Measurements from ENCODE around the gene KREMEN2. TPM values are rescaled to one million over a fixed set of nuclear protein-coding genes. Genes with fewer than 3 reads are reported as not detected.

The KREMEN2 gene, protein sequence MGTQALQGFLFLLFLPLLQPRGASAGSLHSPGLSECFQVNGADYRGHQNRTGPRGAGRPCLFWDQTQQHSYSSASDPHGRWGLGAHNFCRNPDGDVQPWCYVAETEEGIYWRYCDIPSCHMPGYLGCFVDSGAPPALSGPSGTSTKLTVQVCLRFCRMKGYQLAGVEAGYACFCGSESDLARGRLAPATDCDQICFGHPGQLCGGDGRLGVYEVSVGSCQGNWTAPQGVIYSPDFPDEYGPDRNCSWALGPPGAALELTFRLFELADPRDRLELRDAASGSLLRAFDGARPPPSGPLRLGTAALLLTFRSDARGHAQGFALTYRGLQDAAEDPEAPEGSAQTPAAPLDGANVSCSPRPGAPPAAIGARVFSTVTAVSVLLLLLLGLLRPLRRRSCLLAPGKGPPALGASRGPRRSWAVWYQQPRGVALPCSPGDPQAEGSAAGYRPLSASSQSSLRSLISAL
- total RNA-seq: 0.52 and 3.6 TPM in 2 replicates
- 4.9 and 5.8 TPM in 2 replicates for polyA plus RNA-seq

DNA sequence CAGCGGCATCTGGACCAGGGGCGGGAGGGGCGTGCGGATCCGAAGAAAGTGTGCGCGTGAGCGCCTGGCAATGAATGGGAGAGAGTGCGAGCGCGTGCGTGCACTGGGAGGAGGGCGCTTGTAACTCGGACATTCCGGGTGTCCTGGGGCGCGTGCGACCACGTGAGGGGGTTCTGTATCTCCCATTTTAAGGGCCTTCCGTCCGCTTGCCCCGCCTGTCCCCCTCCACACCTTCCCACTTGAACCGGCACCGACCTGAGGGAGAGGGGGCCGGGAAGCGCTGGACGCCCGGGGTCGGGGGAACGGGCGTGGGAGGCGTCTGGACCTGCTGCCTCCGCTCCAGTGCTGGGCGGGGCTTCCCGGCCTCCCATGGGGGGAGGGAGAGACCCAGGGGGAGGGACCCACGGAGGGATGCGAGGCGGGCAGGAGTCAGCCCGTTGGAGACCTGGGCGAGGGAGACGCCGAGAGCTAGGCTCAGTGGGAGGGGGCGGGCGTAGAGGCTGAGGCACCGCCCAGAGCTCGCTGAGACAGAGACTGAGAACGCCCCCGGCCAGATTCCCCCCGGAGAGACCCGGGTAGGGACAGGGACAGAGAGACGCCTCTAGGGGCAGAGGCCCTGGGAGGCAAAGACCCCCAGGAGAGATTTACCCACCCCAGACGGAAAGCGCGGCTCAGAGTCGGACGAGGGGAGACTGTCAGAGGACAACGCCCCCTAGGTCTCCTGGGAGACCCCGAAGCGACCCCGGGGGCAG, at the start of gene KREMEN2:
TSS of gene KREMEN2 (plus strand) at position 553 of the 752 bp plus-strand sequence. CDS start 246 bp downstream, outside the sequence.
- Histone ChIP-seq H3K4me2 (peak within 1 kb of the TSS; percentile 98), H4K20me1 (ENCODE audit: insufficient read depth, poor library complexity, severe bottlenecking) (no peaks in the 10 kb centered on the region), H3K27ac (no peak within 1 kb of the TSS), H3K9me3 (ENCODE audit: low read depth) (no peaks in the 10 kb centered on the region), H3K4me1 (ENCODE audit: insufficient read depth) (peaks cover 20% of the 10 kb centered on the region), H3K4me3 (peak within 1 kb of the TSS; percentile 52), H3K79me2 (no peaks in the 10 kb centered on the region), H3K36me3 (replicated peaks; ENCODE audit: insufficient read depth, low read depth) (no peaks in the 10 kb centered on the region), H3K27me3 (peaks cover 38% of the 10 kb centered on the region), H3K9me2 (replicated peaks; ENCODE audit: insufficient read depth) (no peaks in the 10 kb centered on the region), H2AFZ (no peak within 1 kb of the TSS)
- under 1% methylated on average over 37 of the region's 60 CpGs for WGBS (ENCODE audit: low lambda C conversion rate, missing lambda C conversion rate)
- TF ChIP-seq EZH2 (IDR thresholded peaks at IDR 0.05; ENCODE audit: borderline replicate concordance) (no peak), EZH2phosphoT487 (IDR thresholded peaks at IDR 0.05; ENCODE audit: low read depth, severe bottlenecking, unreplicated experiment) (no peak)
- TF ChIP-seq, protein P1, sequence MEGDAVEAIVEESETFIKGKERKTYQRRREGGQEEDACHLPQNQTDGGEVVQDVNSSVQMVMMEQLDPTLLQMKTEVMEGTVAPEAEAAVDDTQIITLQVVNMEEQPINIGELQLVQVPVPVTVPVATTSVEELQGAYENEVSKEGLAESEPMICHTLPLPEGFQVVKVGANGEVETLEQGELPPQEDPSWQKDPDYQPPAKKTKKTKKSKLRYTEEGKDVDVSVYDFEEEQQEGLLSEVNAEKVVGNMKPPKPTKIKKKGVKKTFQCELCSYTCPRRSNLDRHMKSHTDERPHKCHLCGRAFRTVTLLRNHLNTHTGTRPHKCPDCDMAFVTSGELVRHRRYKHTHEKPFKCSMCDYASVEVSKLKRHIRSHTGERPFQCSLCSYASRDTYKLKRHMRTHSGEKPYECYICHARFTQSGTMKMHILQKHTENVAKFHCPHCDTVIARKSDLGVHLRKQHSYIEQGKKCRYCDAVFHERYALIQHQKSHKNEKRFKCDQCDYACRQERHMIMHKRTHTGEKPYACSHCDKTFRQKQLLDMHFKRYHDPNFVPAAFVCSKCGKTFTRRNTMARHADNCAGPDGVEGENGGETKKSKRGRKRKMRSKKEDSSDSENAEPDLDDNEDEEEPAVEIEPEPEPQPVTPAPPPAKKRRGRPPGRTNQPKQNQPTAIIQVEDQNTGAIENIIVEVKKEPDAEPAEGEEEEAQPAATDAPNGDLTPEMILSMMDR (IDR thresholded peaks at IDR 0.05; ENCODE audit: poor library complexity): no peak
- peak; percentile 59 for DNase-seq (ENCODE audit: low spot score)

DNA sequence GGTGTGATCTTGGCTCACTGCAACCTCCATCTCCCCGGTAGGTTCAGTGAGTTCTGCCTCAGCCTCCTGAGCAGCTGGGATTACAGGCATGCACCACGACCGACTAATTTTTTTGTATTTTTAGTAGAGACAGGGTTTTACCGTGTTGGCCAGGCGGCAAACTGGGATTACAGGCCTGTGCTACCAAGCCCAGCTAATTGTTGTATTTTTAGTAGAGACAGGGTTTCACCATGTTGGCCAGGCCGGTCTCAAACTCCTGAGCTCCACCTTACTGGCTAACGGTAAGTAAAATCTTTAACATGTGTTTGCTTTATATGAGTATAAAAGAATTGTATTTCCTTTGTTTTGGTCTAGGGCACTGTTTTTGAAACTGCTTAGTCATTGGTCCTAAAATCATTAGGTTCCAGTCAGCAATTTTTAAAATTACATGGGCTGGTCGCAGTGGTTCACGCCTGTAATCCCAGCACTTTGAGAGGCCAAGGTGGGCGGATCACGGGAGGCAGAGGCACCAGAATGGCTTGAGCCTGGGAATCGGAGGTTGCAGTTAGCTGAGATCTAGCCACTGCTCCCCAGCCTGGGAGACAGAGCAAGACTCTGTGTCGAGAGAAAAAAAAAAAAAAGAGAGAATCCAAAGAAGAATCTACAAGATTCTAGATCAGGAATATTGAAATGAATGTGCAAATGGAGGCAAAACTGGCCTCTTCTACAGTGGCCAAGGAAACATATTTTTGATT, 48.7 kb upstream of the KREMEN2 start:
- no peaks in the 10 kb centered on the region for H3K79me2 ChIP-seq
- H4K20me1 ChIP-seq (ENCODE audit: insufficient read depth, poor library complexity, severe bottlenecking): no peaks in the 10 kb centered on the region
- H3K4me2 ChIP-seq: no peak overlapping the region
- no peak overlapping the region for H2AFZ ChIP-seq
- H3K27ac ChIP-seq: no peak overlapping the region
- 92% methylated on average over 13 of the region's 13 CpGs for WGBS (ENCODE audit: low lambda C conversion rate, missing lambda C conversion rate)
- H3K9me2 ChIP-seq (replicated peaks; ENCODE audit: insufficient read depth): no peaks in the 10 kb centered on the region
- H3K9me3 ChIP-seq (ENCODE audit: low read depth): no peaks in the 10 kb centered on the region
- TF ChIP-seq, protein P1 (IDR thresholded peaks at IDR 0.05; ENCODE audit: poor library complexity): no peak
- TF ChIP-seq EZH2 (IDR thresholded peaks at IDR 0.05; ENCODE audit: borderline replicate concordance): no peak
- TF ChIP-seq EZH2phosphoT487 (IDR thresholded peaks at IDR 0.05; ENCODE audit: low read depth, severe bottlenecking, unreplicated experiment): no peak
- H3K36me3 ChIP-seq (replicated peaks; ENCODE audit: insufficient read depth, low read depth): no peaks in the 10 kb centered on the region
- no peak for DNase-seq (ENCODE audit: low spot score)
- H3K4me1 ChIP-seq (ENCODE audit: insufficient read depth): peaks cover 7% of the 10 kb centered on the region
- no peak overlapping the region for H3K4me3 ChIP-seq
- no peaks in the 10 kb centered on the region for H3K27me3 ChIP-seq

DNA sequence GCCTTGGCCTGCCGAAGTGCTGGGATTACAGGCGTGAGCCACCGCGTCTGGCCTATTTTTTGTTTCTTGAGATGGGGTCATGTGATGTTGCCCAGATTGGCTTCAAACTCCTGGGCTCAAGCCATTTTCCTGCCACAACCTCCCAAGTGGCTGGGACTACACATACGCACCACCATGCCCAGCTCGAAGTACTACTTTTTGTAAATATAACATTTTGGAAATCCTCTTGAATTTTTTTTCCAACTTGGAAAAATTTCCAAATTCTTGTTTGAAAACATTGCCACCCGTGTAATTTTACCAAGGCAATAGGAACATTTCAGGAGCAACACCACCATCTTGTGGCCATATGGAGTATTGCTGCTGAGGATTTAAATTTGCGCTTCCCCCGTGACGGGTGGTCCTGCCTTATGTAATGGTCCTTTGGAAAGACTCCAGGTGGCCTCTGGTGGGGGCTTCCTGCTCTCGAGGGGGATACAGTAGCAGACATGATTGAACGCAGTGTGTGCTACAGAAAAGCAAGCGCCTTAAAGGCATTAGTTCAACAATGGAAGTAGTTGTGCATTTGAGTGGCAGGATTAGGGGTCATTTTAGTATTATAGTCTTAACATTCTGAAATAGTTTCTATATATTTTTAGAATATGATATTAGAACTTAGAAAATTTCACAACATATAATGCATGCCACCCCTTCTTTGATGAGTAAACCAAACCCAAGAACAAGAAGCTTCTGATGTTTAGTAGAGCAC, 44.4 kb upstream of the KREMEN2 start:
- no peak overlapping the region for H3K27ac ChIP-seq
- 21% methylated on average over 13 of the region's 13 CpGs for WGBS (ENCODE audit: low lambda C conversion rate, missing lambda C conversion rate)
- H3K36me3 ChIP-seq (replicated peaks; ENCODE audit: insufficient read depth, low read depth): no peaks in the 10 kb centered on the region
- no peaks in the 10 kb centered on the region for H3K9me2 ChIP-seq (replicated peaks; ENCODE audit: insufficient read depth)
- H2AFZ ChIP-seq: no peak overlapping the region
- no peaks in the 10 kb centered on the region for H3K4me1 ChIP-seq (ENCODE audit: insufficient read depth)
- H4K20me1 ChIP-seq (ENCODE audit: insufficient read depth, poor library complexity, severe bottlenecking): no peaks in the 10 kb centered on the region
- H3K79me2 ChIP-seq: no peaks in the 10 kb centered on the region
- TF ChIP-seq EZH2phosphoT487 (IDR thresholded peaks at IDR 0.05; ENCODE audit: low read depth, severe bottlenecking, unreplicated experiment): no peak
- TF ChIP-seq, protein P1 (IDR thresholded peaks at IDR 0.05; ENCODE audit: poor library complexity): peak; percentile 94
- H3K4me3 ChIP-seq: no peak overlapping the region
- no peak overlapping the region for H3K4me2 ChIP-seq
- H3K27me3 ChIP-seq: no peaks in the 10 kb centered on the region
- no peaks in the 10 kb centered on the region for H3K9me3 ChIP-seq (ENCODE audit: low read depth)
- peak; percentile 78 for DNase-seq (ENCODE audit: low spot score)
